Central memory CD8-positive, alpha-beta T cell (primary cell): ENCODE results near the gene TRIO.
"Not testable (repeated sequence)": the region's sequence is repeated elsewhere in the genome, so short reads cannot be mapped to it uniquely, and the experiment has no call there.

ENCODE experiments used
- ATAC-seq: fragments of 150-1000 bp; cut with Tn5 transposase; replicated peaks from 2 replicates; pipeline ENCODE4 v1.10.0; 2022; ENCODE audit warnings: mild to moderate bottlenecking, moderate FRiP score, moderate number of reproducible peaks; ENCODE audit not compliant: poor library complexity, severe bottlenecking; ENCODE audit errors: extremely low read depth
- DNase-seq, 2 donors: peaks; one replicate each; pipeline ENCODE4 v3.0.0; 2021; ENCODE audit warnings: low spot score in 2 of 2
- H3K27ac Mint-ChIP-seq: one replicate; pipeline ENCODE4 v1.8.0; 2022; ENCODE audit warnings: low read depth, mild to moderate bottlenecking, moderate library complexity, mixed read lengths
- H3K27me3 Mint-ChIP-seq: one replicate; pipeline ENCODE4 v1.8.0; 2022; ENCODE audit warnings: mixed read lengths
- H3K36me3 Mint-ChIP-seq: one replicate; pipeline ENCODE4 v1.8.0; 2022; ENCODE audit warnings: mild to moderate bottlenecking, moderate library complexity, mixed read lengths; ENCODE audit not compliant: insufficient read depth
- H3K4me1 Mint-ChIP-seq: one replicate; pipeline ENCODE4 v1.8.0; 2022; ENCODE audit warnings: mixed read lengths
- H3K4me3 Mint-ChIP-seq: one replicate; pipeline ENCODE4 v1.8.0; 2022; ENCODE audit warnings: mild to moderate bottlenecking, moderate library complexity, mixed read lengths
- H3K9me3 Mint-ChIP-seq: one replicate; pipeline ENCODE4 v1.8.0; 2022; ENCODE audit warnings: mixed read lengths

TRIO gene

GRCh38 chr5:14386884-14387624, 243.9 kb downstream of the TRIO start:
- Mint-ChIP-seq H3K4me3 (no peak overlapping the region), H3K27me3 (no peaks in the 10 kb centered on the region), H3K27ac (no peak overlapping the region), H3K36me3 (peaks cover 8% of the 10 kb centered on the region), H3K4me1 (no peaks in the 10 kb centered on the region), H3K9me3 (no peaks in the 10 kb centered on the region)
- ATAC-seq (no peak), DNase-seq (no peak)

GRCh38 chr5:14388741-14389140, 245.6 kb downstream of the TRIO start:
- no peaks in the 10 kb centered on the region for H3K4me1 Mint-ChIP-seq
- no peaks in the 10 kb centered on the region for H3K9me3 Mint-ChIP-seq
- no peak for ATAC-seq
- DNase-seq = no peak
- H3K27me3 Mint-ChIP-seq = no peaks in the 10 kb centered on the region
- no peak overlapping the region for H3K27ac Mint-ChIP-seq
- H3K36me3 Mint-ChIP-seq = peaks cover 12% of the 10 kb centered on the region
- no peak overlapping the region for H3K4me3 Mint-ChIP-seq

- peaks cover 12% of the 10 kb centered on the region for H3K36me3 Mint-ChIP-seq
- ATAC-seq, H3K4me3 Mint-ChIP-seq, H3K9me3 Mint-ChIP-seq, H3K27me3 Mint-ChIP-seq, H3K4me1 Mint-ChIP-seq, H3K27ac Mint-ChIP-seq, DNase-seq: not testable (repeated sequence)
Measured at GRCh38 chr5:14392552-14392951, 249.4 kb downstream of the TRIO start.

GRCh38 chr5:14394365-14394764, 251.2 kb downstream of the TRIO start:
- Mint-ChIP-seq H3K9me3 (no peaks in the 10 kb centered on the region), H3K4me3 (no peak overlapping the region), H3K36me3 (peaks cover 9% of the 10 kb centered on the region), H3K27ac (no peak overlapping the region), H3K27me3 (no peaks in the 10 kb centered on the region), H3K4me1 (no peaks in the 10 kb centered on the region)
- no peak for DNase-seq
- ATAC-seq = no peak

- ATAC-seq (no peak), DNase-seq (no peak)
- Mint-ChIP-seq H3K27ac (no peak overlapping the region), H3K9me3 (no peaks in the 10 kb centered on the region), H3K36me3 (peaks cover 6% of the 10 kb centered on the region), H3K4me3 (no peak overlapping the region), H3K4me1 (no peaks in the 10 kb centered on the region), H3K27me3 (no peaks in the 10 kb centered on the region)
Measured at GRCh38 chr5:14395411-14395810, 252.3 kb downstream of the TRIO start.

GRCh38 chr5:14396066-14396465, 252.9 kb downstream of the TRIO start:
- H3K27me3 Mint-ChIP-seq = no peaks in the 10 kb centered on the region
- no peaks in the 10 kb centered on the region for H3K4me1 Mint-ChIP-seq
- no peaks in the 10 kb centered on the region for H3K9me3 Mint-ChIP-seq
- H3K27ac Mint-ChIP-seq = no peak overlapping the region
- ATAC-seq = no peak
- no peak overlapping the region for H3K4me3 Mint-ChIP-seq
- peaks cover 5% of the 10 kb centered on the region for H3K36me3 Mint-ChIP-seq
- DNase-seq = no peak

GRCh38 chr5:14396737-14397136, 253.6 kb downstream of the TRIO start:
- no peak overlapping the region for H3K27ac Mint-ChIP-seq
- no peaks in the 10 kb centered on the region for H3K9me3 Mint-ChIP-seq
- no peak for DNase-seq
- peaks cover 5% of the 10 kb centered on the region for H3K36me3 Mint-ChIP-seq
- no peak for ATAC-seq
- no peaks in the 10 kb centered on the region for H3K27me3 Mint-ChIP-seq
- H3K4me3 Mint-ChIP-seq = no peak overlapping the region
- no peaks in the 10 kb centered on the region for H3K4me1 Mint-ChIP-seq

GRCh38 chr5:14397717-14398116, 254.6 kb downstream of the TRIO start:
- DNase-seq = no peak
- H3K4me3 Mint-ChIP-seq = no peak overlapping the region
- H3K27me3 Mint-ChIP-seq = no peaks in the 10 kb centered on the region
- ATAC-seq = no peak
- peaks cover 7% of the 10 kb centered on the region for H3K4me1 Mint-ChIP-seq
- peaks cover 4% of the 10 kb centered on the region for H3K36me3 Mint-ChIP-seq
- H3K9me3 Mint-ChIP-seq = peaks cover 6% of the 10 kb centered on the region
- H3K27ac Mint-ChIP-seq = no peak overlapping the region

- H3K27ac Mint-ChIP-seq = no peak overlapping the region
- peaks cover 6% of the 10 kb centered on the region for H3K36me3 Mint-ChIP-seq
- DNase-seq = no peak
- no peaks in the 10 kb centered on the region for H3K27me3 Mint-ChIP-seq
- peaks cover 9% of the 10 kb centered on the region for H3K9me3 Mint-ChIP-seq
- H3K4me1 Mint-ChIP-seq = peaks cover 15% of the 10 kb centered on the region
- no peak for ATAC-seq
- no peak overlapping the region for H3K4me3 Mint-ChIP-seq
Measured at GRCh38 chr5:14399054-14399692, 256.0 kb downstream of the TRIO start.

GRCh38 chr5:14400085-14400484, 256.9 kb downstream of the TRIO start:
- H3K27ac Mint-ChIP-seq = no peak overlapping the region
- peaks cover 15% of the 10 kb centered on the region for H3K4me1 Mint-ChIP-seq
- ATAC-seq (no peak), DNase-seq (no peak)
- no peak overlapping the region for H3K4me3 Mint-ChIP-seq
- no peaks in the 10 kb centered on the region for H3K27me3 Mint-ChIP-seq
- peaks cover 9% of the 10 kb centered on the region for H3K36me3 Mint-ChIP-seq
- H3K9me3 Mint-ChIP-seq = peaks cover 9% of the 10 kb centered on the region

- peaks cover 9% of the 10 kb centered on the region for H3K36me3 Mint-ChIP-seq
- H3K27ac Mint-ChIP-seq = no peak overlapping the region
- H3K4me1 Mint-ChIP-seq = peaks cover 15% of the 10 kb centered on the region
- H3K9me3 Mint-ChIP-seq = peaks cover 9% of the 10 kb centered on the region
- no peak overlapping the region for H3K4me3 Mint-ChIP-seq
- DNase-seq (no peak), ATAC-seq (no peak)
- H3K27me3 Mint-ChIP-seq = no peaks in the 10 kb centered on the region
Measured at GRCh38 chr5:14400611-14401010, 257.5 kb downstream of the TRIO start.

- ATAC-seq (no peak), DNase-seq (no peak)
- H3K27me3 Mint-ChIP-seq = no peaks in the 10 kb centered on the region
- H3K4me3 Mint-ChIP-seq = no peak overlapping the region
- H3K27ac Mint-ChIP-seq = no peak overlapping the region
- H3K4me1 Mint-ChIP-seq = peaks cover 15% of the 10 kb centered on the region
- H3K36me3 Mint-ChIP-seq = peaks cover 11% of the 10 kb centered on the region
- peaks cover 9% of the 10 kb centered on the region for H3K9me3 Mint-ChIP-seq
Measured at GRCh38 chr5:14401639-14402038, 258.5 kb downstream of the TRIO start.

GRCh38 chr5:14402424-14402823, 259.3 kb downstream of the TRIO start:
- Mint-ChIP-seq H3K27ac (no peak overlapping the region), H3K4me3 (no peak overlapping the region), H3K9me3 (peaks cover 9% of the 10 kb centered on the region), H3K27me3 (no peaks in the 10 kb centered on the region), H3K4me1 (peaks cover 15% of the 10 kb centered on the region), H3K36me3 (peaks cover 11% of the 10 kb centered on the region)
- ATAC-seq = no peak
- no peak for DNase-seq
